Ascending aorta (tissue), 2 donors: Measurements from ENCODE around the gene VCL. TPM values are rescaled to one million over a fixed set of nuclear protein-coding genes. Genes with fewer than 3 reads are reported as not detected.
"Not testable (repeated sequence)": the region's sequence is repeated elsewhere in the genome, so short reads cannot be mapped to it uniquely, and the experiment has no call there.

Experiments used
- DNase-seq, 2 donors: peaks; one replicate each; pipeline ENCODE4 v3.0.0-alpha.2; 2019; ENCODE audit warnings: low spot score in 2 of 2
- H3K27ac ChIP-seq, 2 donors: fragments of 200-600 bp; sonication (generic); one replicate each; pipeline ENCODE4 v1.5.1; 2016 to 2017; ENCODE audit warnings: mild to moderate bottlenecking in 1 of 2
- H3K27me3 ChIP-seq: fragments of 200-600 bp; sonication (generic); one replicate; pipeline ENCODE4 v1.5.1; 2017
- H3K36me3 ChIP-seq, 2 donors: fragments of 200-600 bp; sonication (generic); one replicate each; pipeline ENCODE4 v1.5.1; 2016
- H3K4me1 ChIP-seq, 2 donors: fragments of 200-600 bp; sonication (generic); one replicate each; pipeline ENCODE4 v1.5.1; 2016 to 2017; ENCODE audit warnings: mild to moderate bottlenecking in 1 of 2
- H3K4me3 ChIP-seq, 2 donors: fragments of 200-600 bp; sonication (generic); one replicate each; pipeline ENCODE4 v1.5.1; 2016 to 2017; ENCODE audit warnings: mild to moderate bottlenecking in 1 of 2
- H3K9me3 ChIP-seq, 2 donors: fragments of 200-600 bp; sonication (generic); one replicate each; pipeline ENCODE4 v1.5.1; 2016
- intact Hi-C: fragments of 100-400 bp; cut with DNase I; formaldehyde crosslinking; loops from one replicate; pipeline ENCODE4 v1.15.1; 2023
- total RNA-seq: library from RNA; depleted of rRNA; stranded (reverse); fragments of >200 nt; gene quantifications from one replicate; pipeline ENCODE4 v1.1.0, GENCODE V29; 2016
- TF ChIP-seq, protein P1 (sequence below), 3 experiments: fragments of 200-600 bp in 2 of 3; fragments of 450-650 bp in 1 of 3; sonication (generic) in 2 of 3; IDR thresholded peaks; one replicate each; pipeline ENCODE4 v1.5.1; 2016 to 2019; ENCODE audit warnings: antibody characterized with exemption in 3 of 3, mild to moderate bottlenecking in 1 of 3, moderate library complexity in 1 of 3

The VCL gene
- total RNA-seq, 1 donor from 2014 or later = 333 TPM

DNA sequence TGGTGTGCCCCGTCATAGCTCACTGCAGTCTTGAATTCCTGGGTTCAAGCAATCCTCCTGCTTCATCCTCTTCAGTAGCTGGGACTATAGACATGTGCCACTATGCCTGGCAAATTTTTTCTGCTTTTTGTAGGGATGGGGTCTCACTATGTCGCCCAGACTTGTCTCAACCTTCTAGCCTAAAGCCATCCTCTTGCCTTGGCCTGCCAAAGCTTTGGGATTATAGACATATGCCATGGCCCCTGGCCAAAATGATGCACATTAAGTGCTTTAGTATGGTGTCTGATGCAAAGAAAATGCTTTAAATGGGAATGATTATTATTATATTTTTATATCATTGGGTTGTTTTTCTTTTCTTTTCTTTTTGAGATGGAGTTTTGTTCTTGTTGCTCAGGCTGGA, 33.2 kb upstream of the VCL start:
- intact Hi-C loops = no loop called here
- H3K36me3 ChIP-seq = no peaks in the 10 kb centered on the region
- peaks cover 11 to 27% of the 10 kb centered on the region in 2 donors for H3K4me1 ChIP-seq
- no peaks in the 10 kb centered on the region for H3K9me3 ChIP-seq
- DNase-seq = peak in 1 of 2 donors; percentile 55
- TF ChIP-seq, protein P1, sequence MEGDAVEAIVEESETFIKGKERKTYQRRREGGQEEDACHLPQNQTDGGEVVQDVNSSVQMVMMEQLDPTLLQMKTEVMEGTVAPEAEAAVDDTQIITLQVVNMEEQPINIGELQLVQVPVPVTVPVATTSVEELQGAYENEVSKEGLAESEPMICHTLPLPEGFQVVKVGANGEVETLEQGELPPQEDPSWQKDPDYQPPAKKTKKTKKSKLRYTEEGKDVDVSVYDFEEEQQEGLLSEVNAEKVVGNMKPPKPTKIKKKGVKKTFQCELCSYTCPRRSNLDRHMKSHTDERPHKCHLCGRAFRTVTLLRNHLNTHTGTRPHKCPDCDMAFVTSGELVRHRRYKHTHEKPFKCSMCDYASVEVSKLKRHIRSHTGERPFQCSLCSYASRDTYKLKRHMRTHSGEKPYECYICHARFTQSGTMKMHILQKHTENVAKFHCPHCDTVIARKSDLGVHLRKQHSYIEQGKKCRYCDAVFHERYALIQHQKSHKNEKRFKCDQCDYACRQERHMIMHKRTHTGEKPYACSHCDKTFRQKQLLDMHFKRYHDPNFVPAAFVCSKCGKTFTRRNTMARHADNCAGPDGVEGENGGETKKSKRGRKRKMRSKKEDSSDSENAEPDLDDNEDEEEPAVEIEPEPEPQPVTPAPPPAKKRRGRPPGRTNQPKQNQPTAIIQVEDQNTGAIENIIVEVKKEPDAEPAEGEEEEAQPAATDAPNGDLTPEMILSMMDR (IDR thresholded peaks at IDR 0.05) = no peak
- H3K27me3 ChIP-seq = no peaks in the 10 kb centered on the region
- peak overlapping the region in 1 of 2 donors; percentile 92 for H3K27ac ChIP-seq
- no peak overlapping the region for H3K4me3 ChIP-seq

DNA sequence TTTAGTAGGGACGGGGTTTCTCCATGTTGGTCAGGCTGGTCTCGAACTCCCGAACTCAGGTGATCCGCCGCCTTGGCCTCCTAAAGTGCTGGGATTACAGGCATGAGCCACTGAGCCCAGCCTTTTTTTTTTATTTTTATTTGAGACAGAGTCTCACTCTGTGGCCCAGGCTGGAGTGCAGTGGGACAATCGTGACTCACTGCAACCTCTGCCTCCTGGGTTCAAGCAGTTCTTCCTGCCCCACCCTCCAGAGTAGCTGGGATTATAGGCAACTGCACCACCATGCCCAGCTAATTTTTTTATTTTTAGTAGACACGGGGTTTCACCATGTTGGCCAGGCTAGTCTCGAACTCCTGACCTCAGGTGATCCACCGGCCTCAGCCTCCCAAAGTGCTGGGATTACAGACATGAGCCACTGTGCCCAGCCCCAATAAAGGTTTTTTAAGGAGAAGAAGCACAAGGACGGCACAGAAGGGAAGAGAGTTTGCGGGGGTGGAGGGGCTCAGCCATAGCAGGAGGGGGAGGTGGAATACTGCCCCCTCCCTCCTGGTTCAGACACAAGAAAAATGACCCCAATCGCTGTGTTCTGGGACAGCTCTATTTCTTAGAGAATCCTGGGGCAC, 32.5 kb upstream of the VCL start:
- H3K27me3 ChIP-seq, H3K36me3 ChIP-seq, intact Hi-C loops, H3K9me3 ChIP-seq: not testable (repeated sequence)
- peaks cover 11 to 27% of the 10 kb centered on the region in 2 donors for H3K4me1 ChIP-seq
- peak overlapping the region; percentile 92 to 94 for H3K27ac ChIP-seq
- peak in 1 of 2 donors; percentile 57 for DNase-seq
- peak overlapping the region in 1 of 2 donors; percentile 29 for H3K4me3 ChIP-seq

DNA sequence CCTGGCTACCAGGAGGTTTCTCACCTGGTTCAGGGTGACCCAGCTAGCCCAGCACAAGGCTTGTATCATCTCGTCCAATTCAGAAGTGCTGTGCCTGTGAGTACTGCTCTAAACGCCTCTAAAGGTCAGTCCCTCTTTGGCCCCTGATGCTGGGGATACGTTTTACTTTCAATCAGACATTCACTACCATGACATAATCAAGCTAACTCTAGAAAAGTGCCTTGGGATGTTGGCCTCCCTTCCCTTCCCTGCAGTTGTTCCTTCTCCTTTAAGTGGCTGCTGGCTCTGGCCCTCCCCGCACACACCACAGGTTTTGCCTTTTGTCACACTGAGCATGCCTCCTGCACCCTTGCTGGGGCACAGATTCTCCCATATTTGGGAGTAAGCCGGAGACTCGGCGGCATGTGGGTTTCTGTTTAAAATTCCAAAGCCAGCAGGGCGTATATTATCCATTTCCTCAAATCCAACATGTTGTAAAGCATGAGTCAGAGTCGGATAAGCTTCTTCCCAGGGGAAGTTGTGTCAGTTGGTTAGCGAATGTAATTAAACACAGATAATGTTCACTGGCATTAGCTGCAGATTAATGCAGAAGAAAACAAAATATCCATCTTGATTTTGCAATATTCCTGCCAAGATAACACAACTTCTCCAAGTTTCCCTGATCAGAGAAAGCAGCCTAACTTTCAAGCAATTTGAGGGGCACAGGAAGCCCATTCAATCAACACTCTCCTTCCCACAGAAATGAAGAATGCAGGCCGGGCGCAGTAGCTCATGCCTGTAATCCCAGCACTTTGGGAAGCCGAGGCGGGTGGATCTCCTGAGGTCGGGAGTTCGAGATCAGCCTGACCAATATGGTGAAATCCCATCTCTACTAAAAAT, 31.8 kb upstream of the VCL start:
- peaks cover 11 to 27% of the 10 kb centered on the region in 2 donors for H3K4me1 ChIP-seq
- peak overlapping the region in 1 of 2 donors; percentile 29 for H3K4me3 ChIP-seq
- H3K36me3 ChIP-seq = no peaks in the 10 kb centered on the region
- peak; percentile 76 to 95 for DNase-seq
- TF ChIP-seq, protein P1 (IDR thresholded peaks at IDR 0.05) = no peak
- H3K27me3 ChIP-seq = no peaks in the 10 kb centered on the region
- H3K27ac ChIP-seq = peak overlapping the region; percentile 92 to 94
- intact Hi-C loops = loop anchor here (1.0 kb wide), 2 partner anchors 31 to 79 kb away; no protein-coding TSS in a partner anchor
- no peaks in the 10 kb centered on the region for H3K9me3 ChIP-seq

DNA sequence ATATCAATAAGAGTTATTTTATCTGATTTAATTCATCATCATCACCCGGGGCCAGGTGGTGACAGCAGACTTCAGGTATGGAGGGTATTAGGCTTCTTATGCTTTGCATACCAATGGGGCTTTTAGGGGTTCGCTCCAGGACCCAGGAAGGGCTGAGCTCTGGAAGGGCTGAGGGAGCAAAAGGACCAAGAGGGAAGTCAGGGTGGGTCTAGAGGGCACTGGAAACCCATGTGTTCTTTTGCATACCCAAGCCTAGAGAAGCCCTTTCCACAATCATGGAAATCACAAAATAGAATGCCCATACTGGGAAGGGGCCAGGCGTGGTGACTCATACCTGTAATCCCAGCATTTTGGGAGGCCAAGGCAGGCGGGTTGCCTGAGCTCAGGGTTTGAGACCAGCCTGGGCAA, 30.9 kb upstream of the VCL start:
- peak in 1 of 2 donors; percentile 56 for DNase-seq
- Histone ChIP-seq H3K9me3 (no peaks in the 10 kb centered on the region), H3K27me3 (no peaks in the 10 kb centered on the region), H3K36me3 (no peaks in the 10 kb centered on the region), H3K4me3 (no peak overlapping the region), H3K4me1 (peaks cover 11 to 27% of the 10 kb centered on the region in 2 donors), H3K27ac (peak overlapping the region; percentile 92 to 94)
- intact Hi-C loops = no loop called here
- TF ChIP-seq, protein P1 (IDR thresholded peaks at IDR 0.05) = no peak

DNA sequence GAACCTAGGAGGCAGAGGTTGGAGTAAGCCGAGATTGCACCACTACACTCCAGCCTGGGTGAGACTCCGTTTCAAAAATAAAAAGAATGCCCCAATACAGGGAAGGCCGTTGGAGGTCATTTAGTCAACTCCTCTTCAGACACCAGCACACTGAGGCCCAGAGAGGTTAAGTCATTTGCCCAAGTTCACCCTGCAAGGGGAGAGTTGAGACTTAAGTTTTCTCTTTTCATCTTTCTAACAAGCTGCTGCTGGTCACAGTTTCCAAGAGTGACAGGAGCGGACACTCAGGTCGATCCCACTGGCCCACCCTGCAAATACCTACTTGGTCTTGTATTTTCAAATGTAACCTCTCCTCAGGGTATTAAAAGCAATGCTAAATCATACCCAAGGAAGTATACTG, 30.4 kb upstream of the VCL start:
- Histone ChIP-seq H3K27ac (peak overlapping the region; percentile 92 to 94), H3K9me3 (no peaks in the 10 kb centered on the region), H3K4me3 (no peak overlapping the region), H3K4me1 (peaks cover 11 to 27% of the 10 kb centered on the region in 2 donors), H3K36me3 (no peaks in the 10 kb centered on the region), H3K27me3 (no peaks in the 10 kb centered on the region)
- DNase-seq = peak in 1 of 2 donors; percentile 30
- intact Hi-C loops = no loop called here
- TF ChIP-seq, protein P1 (IDR thresholded peaks at IDR 0.05) = no peak

DNA sequence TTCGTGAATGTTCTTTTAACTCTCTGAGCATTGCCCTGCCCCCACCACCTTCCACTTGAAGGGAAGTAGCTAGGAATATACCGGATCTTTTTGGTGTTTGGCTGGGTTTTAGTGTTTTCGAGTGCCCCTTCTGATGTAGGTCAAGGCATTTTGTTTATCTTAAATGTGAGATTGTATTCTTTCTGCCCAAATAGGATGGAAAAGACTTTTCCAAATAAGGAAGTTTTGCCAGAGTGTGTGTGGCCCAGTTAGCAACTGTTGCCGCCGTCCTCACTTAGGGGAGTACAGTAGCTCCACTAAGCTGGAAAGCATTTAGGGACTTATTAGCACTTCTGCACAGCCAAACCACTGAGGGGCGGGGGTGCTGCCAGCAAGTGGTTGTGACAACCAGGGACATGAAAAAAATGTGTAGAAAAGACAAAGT, 29.8 kb upstream of the VCL start:
- Histone ChIP-seq H3K4me1 (peaks cover 11 to 27% of the 10 kb centered on the region in 2 donors), H3K9me3 (no peaks in the 10 kb centered on the region), H3K36me3 (no peaks in the 10 kb centered on the region), H3K4me3 (no peak overlapping the region), H3K27ac (peak overlapping the region; percentile 92 to 94), H3K27me3 (no peaks in the 10 kb centered on the region)
- no peak for DNase-seq
- intact Hi-C loops = no loop called here
- TF ChIP-seq, protein P1 (IDR thresholded peaks at IDR 0.05) = no peak
